A673 (cell line): ENCODE results near the gene CCNL1.

Source experiments
- EZH2 ChIP-seq: fragments of 200-600 bp; sonication (generic); IDR thresholded peaks from 2 replicates; pipeline ENCODE4 v1.6.1; 2017; ENCODE audit warnings: borderline replicate concordance, low read depth, mild to moderate bottlenecking, mixed read lengths, antibody characterized with exemption, low read length; ENCODE audit not compliant: poor library complexity, severe bottlenecking
- TF ChIP-seq, protein P1 (sequence below): fragments of 300-800, 200-600 bp; sonication (generic); conservative IDR thresholded peaks from 2 replicates; pipeline ENCODE4 v1.5.1; 2017; ENCODE audit warnings: low read depth, mild to moderate bottlenecking, antibody characterized with exemption, low read length, moderate library complexity, mixed read lengths

GRCh38 chr3:157152930-157153329 is 7.0 kb downstream of the CCNL1 start:
- TF ChIP-seq, protein P1, sequence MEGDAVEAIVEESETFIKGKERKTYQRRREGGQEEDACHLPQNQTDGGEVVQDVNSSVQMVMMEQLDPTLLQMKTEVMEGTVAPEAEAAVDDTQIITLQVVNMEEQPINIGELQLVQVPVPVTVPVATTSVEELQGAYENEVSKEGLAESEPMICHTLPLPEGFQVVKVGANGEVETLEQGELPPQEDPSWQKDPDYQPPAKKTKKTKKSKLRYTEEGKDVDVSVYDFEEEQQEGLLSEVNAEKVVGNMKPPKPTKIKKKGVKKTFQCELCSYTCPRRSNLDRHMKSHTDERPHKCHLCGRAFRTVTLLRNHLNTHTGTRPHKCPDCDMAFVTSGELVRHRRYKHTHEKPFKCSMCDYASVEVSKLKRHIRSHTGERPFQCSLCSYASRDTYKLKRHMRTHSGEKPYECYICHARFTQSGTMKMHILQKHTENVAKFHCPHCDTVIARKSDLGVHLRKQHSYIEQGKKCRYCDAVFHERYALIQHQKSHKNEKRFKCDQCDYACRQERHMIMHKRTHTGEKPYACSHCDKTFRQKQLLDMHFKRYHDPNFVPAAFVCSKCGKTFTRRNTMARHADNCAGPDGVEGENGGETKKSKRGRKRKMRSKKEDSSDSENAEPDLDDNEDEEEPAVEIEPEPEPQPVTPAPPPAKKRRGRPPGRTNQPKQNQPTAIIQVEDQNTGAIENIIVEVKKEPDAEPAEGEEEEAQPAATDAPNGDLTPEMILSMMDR, result no peak
- TF ChIP-seq EZH2, result no peak
